Measurements from ENCODE around the gene CRISP2. TPM values are rescaled to one million over a fixed set of nuclear protein-coding genes. Genes with fewer than 3 reads are reported as not detected.

The CRISP2 gene
- total and polyA plus RNA-seq, 2 of the 8 experiments (the other 6 are each of a cell fraction or from before 2014, with no cell fraction given) = 0.06 TPM; not detected in 1

GRCh38 chr6:49645139-49645538 is 68.2 kb downstream of the CRISP2 start:
- ChIA-PET CTCF (ENCODE audit: partially characterized antibody) (no interaction called here), POLR2A (ENCODE audit: partially characterized antibody) (no interaction called here)
- Histone ChIP-seq H3K9ac (replicated peaks in 1 of 4; ENCODE audit: extremely low read depth in 1 of 4, low read depth in 3 of 4, low read length in 3 of 4) (no peak overlapping the region), H2BK120ac (replicated peaks; ENCODE audit: low read depth, low read length) (no peak overlapping the region), H3K4me3 (ENCODE audit: extremely low read depth in 1 of 4, insufficient read depth in 2 of 4, low read depth in 3 of 4, low read length in 4 of 4) (no peak overlapping the region), H3K27me3 (replicated peaks in 1 of 4; ENCODE audit: control insufficient read depth in 3 of 4, extremely low read depth in 1 of 4, insufficient read depth in 3 of 4, low read length in 3 of 4) (no peaks in the 10 kb centered on the region), H3K14ac (ENCODE audit: insufficient read length) (no peak overlapping the region), H4K20me1 (replicated peaks in 1 of 2; ENCODE audit: control insufficient read depth in 1 of 2, insufficient read depth in 2 of 2, low read length in 2 of 2) (no peaks in the 10 kb centered on the region), H3K4me2 (ENCODE audit: insufficient read depth in 1 of 2, low read depth in 2 of 2, low read length in 2 of 2) (no peak overlapping the region), H2AK5ac (ENCODE audit: low read depth, low read length) (no peak overlapping the region), H3K36me3 (ENCODE audit: control insufficient read depth in 2 of 4, insufficient read depth in 4 of 4, low read length in 3 of 4) (no peaks in the 10 kb centered on the region), H4K8ac (ENCODE audit: extremely low read depth, insufficient read depth, low read length) (no peak overlapping the region), H3K27ac (ENCODE audit: low read depth, low read length) (no peak overlapping the region), H2BK12ac (ENCODE audit: low read depth, low read length) (no peak overlapping the region), H2BK20ac (ENCODE audit: low read length) (no peak overlapping the region), H3K23me2 (ENCODE audit: low read depth, low read length) (no peaks in the 10 kb centered on the region), H3K79me1 (ENCODE audit: low read depth, low read length) (no peaks in the 10 kb centered on the region), H3K9me3 (ENCODE audit: insufficient read depth in 2 of 2, low read depth in 1 of 2, low read length in 1 of 2) (no peaks in the 10 kb centered on the region), H3K18ac (ENCODE audit: extremely low read depth, low read length) (no peak overlapping the region), H3K79me2 (ENCODE audit: control insufficient read depth in 1 of 2, insufficient read depth in 2 of 2, low read length in 2 of 2) (no peaks in the 10 kb centered on the region), H3K23ac (ENCODE audit: insufficient read length) (no peak overlapping the region), H3K56ac (replicated peaks; ENCODE audit: insufficient read length, low read depth, low read length) (no peak overlapping the region), H2AFZ (ENCODE audit: low read length) (no peak overlapping the region), H3K4me1 (replicated peaks in 1 of 4; ENCODE audit: control insufficient read depth in 3 of 4, insufficient read depth in 4 of 4, low read length in 3 of 4) (no peaks in the 10 kb centered on the region), H3K4ac (replicated peaks; ENCODE audit: insufficient read length, low read depth, low read length) (no peak overlapping the region), H4K5ac (ENCODE audit: insufficient read length, low read depth, low read length) (no peak overlapping the region), H4K91ac (replicated peaks; ENCODE audit: insufficient read length, low read length) (no peak overlapping the region), H2BK5ac (ENCODE audit: low read depth, low read length) (no peak overlapping the region), H2BK15ac (ENCODE audit: low read length) (no peak overlapping the region)
- no peak for FAIRE-seq
- TF ChIP-seq ATF3 (IDR thresholded peaks at IDR 0.05; ENCODE audit: insufficient read depth, low read depth, low read length) (no peak), MAFK (IDR thresholded peaks at IDR 0.05; ENCODE audit: low read depth, low read length) (no peak), EGR1 (IDR thresholded peaks at IDR 0.05; ENCODE audit: borderline replicate concordance, low read depth, low read length) (no peak), KDM1A (IDR thresholded peaks at IDR 0.05; ENCODE audit: borderline replicate concordance, low read length) (no peak), JUN (IDR thresholded peaks at IDR 0.05; ENCODE audit: low read depth, low read length) (no peak), CEBPB (IDR thresholded peaks at IDR 0.05; ENCODE audit: low read depth, low read length) (no peak)
- no peak for DNase-seq (ENCODE audit: low read depth in 1 of 2, low spot score in 2 of 2)
- WGBS, 2 experiments (ENCODE audit: extremely low coverage in 1 of 2, insufficient coverage in 1 of 2, insufficient read length in 1 of 2, insufficient replicate concordance in 2 of 2, low coverage in 1 of 2, low lambda C conversion rate in 2 of 2, missing lambda C conversion rate in 1 of 2) = 91 to 100% methylated on average over 1 to 3 of the region's 3 CpGs

Data from H1 (cell line).